A549 (cell line): ENCODE data around the gene GMDS.

Experiments used
- EP300 ChIP-seq, 2 experiments: fragments of >200 bp; sonication (Bioruptor Twin); formaldehyde crosslinking; IDR thresholded peaks; 2 replicates in 1 of 2; 3 replicates in 1 of 2; pipeline ENCODE4 v1.6.1; 2016 to 2017
- FOSL2 ChIP-seq, 2 experiments: fragments of 450-650 bp in 1 of 2; fragments of >200 bp in 1 of 2; sonication (Bioruptor Twin) in 1 of 2; formaldehyde crosslinking; IDR thresholded peaks; 2 replicates each; pipeline versions ENCODE4 v1.5.0 to v1.6.1; 2016 to 2020; ENCODE audit warnings: mild to moderate bottlenecking in 1 of 2, moderate library complexity in 1 of 2
- HOXA7 ChIP-seq: fragments of 250-450 bp; sonication (Bioruptor Pico); IDR thresholded peaks from 2 replicates; pipeline ENCODE4 v1.5.0; 2020; ENCODE audit warnings: mild to moderate bottlenecking, moderate library complexity
- RAD21 ChIP-seq, 2 experiments: fragments of >200 bp in 1 of 2; sonication (Bioruptor Twin) in 1 of 2; formaldehyde crosslinking in 1 of 2; IDR thresholded peaks in 1 of 2; conservative IDR thresholded peaks in 1 of 2; 2 replicates in 1 of 2; 3 replicates in 1 of 2; pipeline ENCODE4 v1.6.1; 2012 to 2018; ENCODE audit warnings: inconsistent platforms in 1 of 2
- SMC3 ChIP-seq: fragments of >200 bp; sonication (Bioruptor Twin); formaldehyde crosslinking; IDR thresholded peaks from 3 replicates; pipeline ENCODE4 v1.6.1; 2018; ENCODE audit warnings: inconsistent platforms
- TF ChIP-seq, protein P1 (sequence below): fragments of >200 bp; sonication (Bioruptor Twin); formaldehyde crosslinking; IDR thresholded peaks from 3 replicates; pipeline ENCODE4 v1.5.1; 2016

DNA sequence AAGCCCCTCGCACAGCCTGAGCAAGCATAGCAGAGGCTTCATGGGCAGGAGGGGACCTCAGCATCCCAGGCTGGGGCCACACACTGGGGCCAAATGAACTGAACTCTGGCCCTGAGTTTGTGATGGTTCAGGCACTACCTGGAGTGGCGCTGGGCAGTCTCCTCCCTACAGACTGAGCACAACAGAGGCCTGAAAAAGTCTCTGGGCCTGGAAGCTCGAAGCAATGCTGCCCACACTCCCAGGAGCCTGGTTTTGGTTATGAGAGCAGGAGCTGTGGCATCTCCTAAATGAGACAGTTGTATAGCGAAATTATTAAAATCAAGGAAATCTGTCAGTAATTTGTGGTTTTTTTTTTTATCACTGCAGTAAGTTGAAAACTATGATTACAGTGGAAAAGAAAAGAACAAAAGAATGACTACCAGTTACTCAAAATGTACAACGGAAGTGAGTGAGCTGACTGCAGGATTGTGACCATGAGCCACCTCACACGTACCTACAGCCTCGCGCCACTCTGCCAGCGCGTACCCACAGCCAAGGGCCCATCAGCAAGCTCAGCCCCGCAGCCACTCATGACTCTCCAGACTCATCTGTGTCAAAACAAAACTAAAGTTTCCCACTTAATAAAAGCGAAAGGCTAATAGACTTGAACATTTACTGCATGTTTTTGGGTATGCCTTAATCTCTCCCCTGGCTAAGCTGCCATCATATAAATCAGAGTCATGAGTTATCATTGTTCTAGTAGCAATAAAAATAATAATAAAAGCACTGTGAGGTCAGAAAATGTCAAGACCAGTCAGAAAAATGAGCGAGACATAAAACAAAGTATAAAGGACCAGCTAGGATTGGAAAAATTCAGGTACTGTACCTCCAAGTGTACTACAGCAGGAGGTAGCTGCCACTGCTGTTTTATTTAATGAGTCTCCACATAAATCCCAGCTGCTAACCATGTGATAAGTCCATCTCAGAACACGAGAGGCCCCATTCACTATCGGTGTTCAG, 458.7 kb downstream of the GMDS start:
- TF ChIP-seq SMC3: no peak
- TF ChIP-seq RAD21 (conservative IDR thresholded peaks at IDR 0.05 in 1 of 2, IDR thresholded peaks at IDR 0.05 in 1 of 2): no peak
- no peak for TF ChIP-seq HOXA7
- no peak for TF ChIP-seq FOSL2 (IDR thresholded peaks at IDR 0.05)
- TF ChIP-seq FOSL2 (CRISPR knock-in tag; IDR thresholded peaks at IDR 0.05): no peak
- TF ChIP-seq, protein P1, sequence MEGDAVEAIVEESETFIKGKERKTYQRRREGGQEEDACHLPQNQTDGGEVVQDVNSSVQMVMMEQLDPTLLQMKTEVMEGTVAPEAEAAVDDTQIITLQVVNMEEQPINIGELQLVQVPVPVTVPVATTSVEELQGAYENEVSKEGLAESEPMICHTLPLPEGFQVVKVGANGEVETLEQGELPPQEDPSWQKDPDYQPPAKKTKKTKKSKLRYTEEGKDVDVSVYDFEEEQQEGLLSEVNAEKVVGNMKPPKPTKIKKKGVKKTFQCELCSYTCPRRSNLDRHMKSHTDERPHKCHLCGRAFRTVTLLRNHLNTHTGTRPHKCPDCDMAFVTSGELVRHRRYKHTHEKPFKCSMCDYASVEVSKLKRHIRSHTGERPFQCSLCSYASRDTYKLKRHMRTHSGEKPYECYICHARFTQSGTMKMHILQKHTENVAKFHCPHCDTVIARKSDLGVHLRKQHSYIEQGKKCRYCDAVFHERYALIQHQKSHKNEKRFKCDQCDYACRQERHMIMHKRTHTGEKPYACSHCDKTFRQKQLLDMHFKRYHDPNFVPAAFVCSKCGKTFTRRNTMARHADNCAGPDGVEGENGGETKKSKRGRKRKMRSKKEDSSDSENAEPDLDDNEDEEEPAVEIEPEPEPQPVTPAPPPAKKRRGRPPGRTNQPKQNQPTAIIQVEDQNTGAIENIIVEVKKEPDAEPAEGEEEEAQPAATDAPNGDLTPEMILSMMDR: no peak
- no peak for TF ChIP-seq EP300 (IDR thresholded peaks at IDR 0.05)
